Gastrocnemius medialis (tissue), 4 donors: ENCODE results near the gene PNMT. TPM values are rescaled to one million over a fixed set of nuclear protein-coding genes. Genes with fewer than 3 reads are reported as not detected.
"Not testable (repeated sequence)": the region's sequence is repeated elsewhere in the genome, so short reads cannot be mapped to it uniquely, and the experiment has no call there.

Experiments
- ATAC-seq, 2 donors: fragments of 150-250 bp; one replicate each; pipeline ENCODE4 v1.9.1; 2016
- DNase-seq, 2 donors: peaks; one replicate each; pipeline ENCODE4 v3.0.0-alpha.2; 2019
- H3K27ac ChIP-seq, 4 donors: fragments of 200-600 bp; sonication (generic); 1 replicate in 1 of 4; 2 replicates in 3 of 4; pipeline ENCODE4 v1.5.1; 2016 to 2018; ENCODE audit warnings: mild to moderate bottlenecking in 2 of 4, moderate library complexity in 1 of 4
- H3K27me3 ChIP-seq, 3 donors: fragments of 200-600 bp; sonication (generic) in 2 of 3; 1 replicate in 1 of 3; 2 replicates in 2 of 3; pipeline versions ENCODE4 v1.5.1 to v1.6.0; 2016 to 2019; ENCODE audit warnings: mild to moderate bottlenecking in 1 of 3, moderate library complexity in 1 of 3
- H3K36me3 ChIP-seq, 2 donors: fragments of 200-600 bp; sonication (generic) in 1 of 2; one replicate each; pipeline ENCODE4 v1.5.1; 2017 to 2018
- H3K4me1 ChIP-seq, 2 donors: fragments of 200-600 bp; sonication (generic) in 1 of 2; one replicate each; pipeline ENCODE4 v1.5.1; 2016 to 2017; ENCODE audit warnings: mild to moderate bottlenecking in 2 of 2
- H3K4me3 ChIP-seq, 4 donors: fragments of 200-600 bp; sonication (generic) in 3 of 4; 1 replicate in 1 of 4; 2 replicates in 3 of 4; pipeline ENCODE4 v1.5.1; 2016 to 2019; ENCODE audit warnings: mild to moderate bottlenecking in 2 of 4
- H3K9me3 ChIP-seq, 3 donors: fragments of 200-600 bp; sonication (generic) in 2 of 3; 1 replicate in 1 of 3; 2 replicates in 2 of 3; pipeline ENCODE4 v1.5.1; 2016 to 2019
- CTCF ChIP-seq, 5 experiments: fragments of 450-650 bp in 3 of 5; fragments of 200-600 bp in 2 of 5; sonication (generic) in 2 of 5; IDR thresholded peaks in 4 of 5; conservative IDR thresholded peaks in 1 of 5; 1 replicate in 4 of 5; 2 replicates in 1 of 5; pipeline ENCODE4 v1.5.1; 2016 to 2019; ENCODE audit warnings: antibody characterized with exemption in 5 of 5, mild to moderate bottlenecking in 3 of 5, moderate library complexity in 3 of 5
- POLR2A ChIP-seq, 2 donors: fragments of 450-650 bp; IDR thresholded peaks; one replicate each; pipeline ENCODE4 v1.6.1; 2017; ENCODE audit warnings: antibody characterized with exemption in 2 of 2, mild to moderate bottlenecking in 2 of 2, moderate library complexity in 2 of 2
- in situ Hi-C, 4 donors: fragments of 200-750 bp; cut with MboI; loops; one replicate each; pipeline versions ENCODE4 v1.15.0 to v1.8.0; 2017; ENCODE audit warnings: low sequenced_read_pairs in 4 of 4
- intact Hi-C: fragments of 100-400 bp; cut with DNase I; formaldehyde crosslinking; loops from one replicate; pipeline ENCODE4 v1.15.1; 2023; ENCODE audit warnings: low total_unique reads
- total RNA-seq, 4 donors: library from RNA; depleted of rRNA; stranded (reverse); fragments of >200 nt; gene quantifications; one replicate each; pipeline versions ENCODE4 v1.1.0 to v1.2.3, GENCODE V29; 2016

Gene PNMT
- total RNA-seq, 4 donors from 2014 or later: 2.0 to 11.8 (median 7.1) TPM

DNA sequence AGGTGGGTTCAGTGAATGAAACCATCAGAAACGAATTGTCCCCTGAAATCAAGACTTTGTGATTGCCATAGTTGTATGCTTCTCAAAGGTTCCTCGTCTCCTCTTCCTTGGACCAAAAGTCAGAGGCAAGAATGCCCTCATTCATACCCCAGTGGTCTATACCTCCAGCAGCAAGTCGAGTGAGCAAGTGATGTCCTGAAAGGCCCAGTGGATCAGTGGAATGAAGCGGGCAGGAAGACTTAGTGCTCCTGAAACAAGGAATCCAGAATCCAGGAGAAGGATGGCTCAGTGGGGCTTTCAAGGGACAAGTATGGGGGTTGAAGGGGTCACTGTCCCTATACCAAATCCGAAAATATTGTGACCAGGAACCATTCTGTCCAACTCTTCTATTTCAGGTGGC is 26.3 kb downstream of the PNMT start:
- TF ChIP-seq POLR2A (IDR thresholded peaks at IDR 0.05) (no peak), CTCF (IDR thresholded peaks at IDR 0.05 in 4 of 5, conservative IDR thresholded peaks at IDR 0.05 in 1 of 5) (no peak)
- peaks cover 6% of the 10 kb centered on the region in 2 donors for H3K4me1 ChIP-seq
- no peak overlapping the region for H3K4me3 ChIP-seq
- ATAC-seq: no peak
- H3K9me3 ChIP-seq: no peaks in the 10 kb centered on the region
- no peak overlapping the region for H3K27ac ChIP-seq
- H3K36me3 ChIP-seq: no peaks in the 10 kb centered on the region
- no peaks in the 10 kb centered on the region for H3K27me3 ChIP-seq
- in situ Hi-C loops (no loop called here), intact Hi-C loops (no loop called here)
- no peak for DNase-seq

DNA sequence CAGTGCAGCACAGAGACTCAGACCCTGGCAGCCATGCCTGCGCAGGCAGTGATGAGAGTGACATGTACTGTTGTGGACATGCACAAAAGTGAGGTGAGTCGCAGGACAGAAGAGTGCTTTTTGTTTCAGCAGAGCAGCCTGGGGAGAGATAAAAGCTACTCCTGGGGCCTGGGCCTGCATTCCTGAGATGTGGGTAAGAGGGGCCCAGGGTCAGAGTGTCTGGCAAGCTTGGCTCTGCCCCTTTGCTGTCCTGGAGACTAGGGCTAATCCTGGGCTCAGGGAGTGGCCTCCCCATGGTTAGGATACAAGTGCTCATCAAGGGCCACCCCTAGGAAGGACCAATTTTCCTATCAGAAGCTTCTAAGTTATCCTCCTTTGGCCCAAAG is 26.8 kb downstream of the PNMT start:
- DNase-seq (no peak), ATAC-seq (no peak)
- no peak overlapping the region for H3K4me3 ChIP-seq
- no peak for TF ChIP-seq CTCF (IDR thresholded peaks at IDR 0.05 in 4 of 5, conservative IDR thresholded peaks at IDR 0.05 in 1 of 5)
- TF ChIP-seq POLR2A (IDR thresholded peaks at IDR 0.05): no peak
- H3K27ac ChIP-seq: no peak overlapping the region
- in situ Hi-C loops: no loop called here
- intact Hi-C loops: no loop called here
- no peaks in the 10 kb centered on the region for H3K9me3 ChIP-seq
- H3K27me3 ChIP-seq: no peaks in the 10 kb centered on the region
- H3K4me1 ChIP-seq: peaks cover 7% of the 10 kb centered on the region in 2 donors
- H3K36me3 ChIP-seq: no peaks in the 10 kb centered on the region

GRCh38 chr17:39696731-39697130 is 28.5 kb downstream of the PNMT start:
- intact Hi-C loops: no loop called here
- DNase-seq: no peak

DNA sequence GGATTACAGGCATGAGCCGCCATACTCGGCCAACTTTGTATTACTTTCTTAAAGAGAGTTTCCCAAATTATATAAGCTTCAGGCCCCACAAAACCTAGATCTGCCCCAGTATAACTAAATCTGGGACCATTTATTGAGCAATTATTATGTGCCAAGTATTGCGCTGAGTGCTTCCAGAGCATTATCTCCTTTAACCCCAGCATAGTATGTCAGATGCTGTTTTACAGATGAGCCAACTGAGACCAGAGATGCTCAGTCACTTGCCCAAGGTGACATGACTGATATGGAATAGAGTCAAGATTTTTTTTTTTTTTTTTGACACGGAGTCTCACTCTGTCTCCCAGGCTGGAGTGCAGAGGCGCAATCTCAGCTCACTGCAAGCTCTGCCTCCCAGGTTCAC is 29.7 kb downstream of the PNMT start:
- DNase-seq: no peak
- TF ChIP-seq POLR2A (IDR thresholded peaks at IDR 0.05) (no peak), CTCF (IDR thresholded peaks at IDR 0.05 in 4 of 5, conservative IDR thresholded peaks at IDR 0.05 in 1 of 5) (no peak)
- intact Hi-C loops (no loop called here), in situ Hi-C loops (no loop called here)
- H3K27ac ChIP-seq: no peak overlapping the region
- no peaks in the 10 kb centered on the region for H3K36me3 ChIP-seq
- H3K27me3 ChIP-seq: no peaks in the 10 kb centered on the region
- peaks cover 12 to 28% of the 10 kb centered on the region in 2 donors for H3K4me1 ChIP-seq
- ATAC-seq: no peak
- no peaks in the 10 kb centered on the region for H3K9me3 ChIP-seq
- no peak overlapping the region for H3K4me3 ChIP-seq

More at GRCh38 chr17:39696731-39697130, 28.5 kb downstream of the PNMT start:
- no peak overlapping the region for H3K4me3 ChIP-seq
- ATAC-seq: no peak
- no peak overlapping the region for H3K27ac ChIP-seq
- in situ Hi-C loops: no loop called here
- no peaks in the 10 kb centered on the region for H3K9me3 ChIP-seq
- H3K36me3 ChIP-seq: no peaks in the 10 kb centered on the region
- TF ChIP-seq CTCF (IDR thresholded peaks at IDR 0.05 in 4 of 5, conservative IDR thresholded peaks at IDR 0.05 in 1 of 5) (no peak), POLR2A (IDR thresholded peaks at IDR 0.05) (no peak)
- no peaks in the 10 kb centered on the region for H3K27me3 ChIP-seq
- peaks cover 12 to 20% of the 10 kb centered on the region in 2 donors for H3K4me1 ChIP-seq

DNA sequence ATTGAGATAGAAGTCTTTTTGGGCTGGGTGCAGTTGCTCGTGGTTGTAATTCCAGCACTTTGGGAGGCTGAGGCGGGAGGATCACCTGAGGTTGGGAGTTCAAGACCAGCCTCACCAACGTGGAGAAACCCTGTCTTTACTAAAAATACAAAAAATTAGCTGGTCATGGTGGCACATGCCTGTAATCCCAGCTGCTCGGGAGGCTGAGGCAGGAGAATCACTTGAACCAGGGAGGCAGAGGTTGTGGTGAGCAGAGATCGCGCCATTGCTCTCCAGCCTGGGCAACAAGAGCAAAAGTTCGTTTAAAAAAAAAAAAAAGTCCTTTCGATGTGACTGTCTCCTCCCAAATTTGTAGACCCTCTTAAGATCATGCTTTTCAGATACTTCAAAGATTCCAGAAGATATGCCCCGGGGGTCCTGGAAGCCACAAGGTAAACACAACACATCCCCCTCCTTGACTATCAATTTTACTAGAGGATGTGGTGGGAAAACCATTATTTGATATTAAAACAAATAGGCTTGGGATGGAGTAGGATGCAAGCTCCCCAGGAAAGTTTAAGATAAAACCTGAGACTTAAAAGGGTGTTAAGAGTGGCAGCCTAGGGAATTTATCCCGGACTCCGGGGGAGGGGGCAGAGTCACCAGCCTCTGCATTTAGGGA is 31.0 kb downstream of the PNMT start:
- H3K9me3 ChIP-seq, intact Hi-C loops, H3K27me3 ChIP-seq, H3K36me3 ChIP-seq, in situ Hi-C loops, DNase-seq: not testable (repeated sequence)
- peaks cover 12 to 31% of the 10 kb centered on the region in 2 donors for H3K4me1 ChIP-seq
- H3K4me3 ChIP-seq: peak overlapping the region; percentile 65 to 83 (median 76)
- ATAC-seq: peak in 1 of 2 donors; percentile 3
- peak overlapping the region; percentile 59 to 78 (median 74) for H3K27ac ChIP-seq
